MM.1S (cell line): Measurements from ENCODE around the gene MAPK10.

Experiments used
- EZH2 ChIP-seq: fragments of 300-600 bp; sonication (generic); optimal IDR thresholded peaks from 2 replicates; pipeline ENCODE3; 2017; ENCODE audit warnings: low read depth, mild to moderate bottlenecking, antibody characterized with exemption, low read length, mixed read lengths
- EZH2phosphoT487 ChIP-seq: fragments of 300-600 bp; sonication (generic); IDR thresholded peaks from 2 replicates; pipeline ENCODE4 v1.6.1; 2018; ENCODE audit warnings: antibody characterized with exemption, low read length
- TF ChIP-seq, protein P1 (sequence below): fragments of 300-600 bp; sonication (generic); IDR thresholded peaks from 2 replicates; pipeline ENCODE4 v1.5.1; 2016; ENCODE audit warnings: antibody characterized with exemption, low read length, mixed read lengths

DNA sequence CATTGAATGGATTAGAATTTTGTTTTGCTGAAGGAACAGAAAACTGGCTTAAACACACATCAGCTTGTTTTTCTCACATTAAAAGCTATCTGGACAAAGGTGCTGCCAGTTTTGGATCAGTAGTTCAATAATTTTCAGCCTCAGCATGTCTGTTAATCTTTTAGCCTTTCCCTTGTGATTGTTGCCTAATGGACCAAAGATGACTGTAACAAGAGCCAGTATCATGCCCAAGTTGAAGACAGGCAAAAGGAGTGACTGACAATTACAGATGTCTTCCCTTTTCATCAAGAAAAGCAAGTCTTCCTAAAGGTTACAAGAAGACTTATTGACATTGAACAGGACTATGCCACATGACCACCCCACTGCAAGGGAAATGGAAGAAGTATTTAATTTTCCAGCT is 419.7 kb downstream of the MAPK10 start:
- TF ChIP-seq, protein P1, sequence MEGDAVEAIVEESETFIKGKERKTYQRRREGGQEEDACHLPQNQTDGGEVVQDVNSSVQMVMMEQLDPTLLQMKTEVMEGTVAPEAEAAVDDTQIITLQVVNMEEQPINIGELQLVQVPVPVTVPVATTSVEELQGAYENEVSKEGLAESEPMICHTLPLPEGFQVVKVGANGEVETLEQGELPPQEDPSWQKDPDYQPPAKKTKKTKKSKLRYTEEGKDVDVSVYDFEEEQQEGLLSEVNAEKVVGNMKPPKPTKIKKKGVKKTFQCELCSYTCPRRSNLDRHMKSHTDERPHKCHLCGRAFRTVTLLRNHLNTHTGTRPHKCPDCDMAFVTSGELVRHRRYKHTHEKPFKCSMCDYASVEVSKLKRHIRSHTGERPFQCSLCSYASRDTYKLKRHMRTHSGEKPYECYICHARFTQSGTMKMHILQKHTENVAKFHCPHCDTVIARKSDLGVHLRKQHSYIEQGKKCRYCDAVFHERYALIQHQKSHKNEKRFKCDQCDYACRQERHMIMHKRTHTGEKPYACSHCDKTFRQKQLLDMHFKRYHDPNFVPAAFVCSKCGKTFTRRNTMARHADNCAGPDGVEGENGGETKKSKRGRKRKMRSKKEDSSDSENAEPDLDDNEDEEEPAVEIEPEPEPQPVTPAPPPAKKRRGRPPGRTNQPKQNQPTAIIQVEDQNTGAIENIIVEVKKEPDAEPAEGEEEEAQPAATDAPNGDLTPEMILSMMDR, result no peak
- TF ChIP-seq EZH2phosphoT487 (no peak), EZH2 (no peak)
